ENCODE data around the gene GARIN5B.

GARIN5B gene

GRCh38 chr19:55321466-55322137 is 41.5 kb downstream of the GARIN5B start:
- peaks cover 11% of the 10 kb centered on the region for H3K4me1 Mint-ChIP-seq
- no peak for DNase-seq
- CTCF ChIA-PET, result interaction anchor here (0.7 to 1.7 kb wide), 3 partner anchors 16 to 29 kb away, joined by 3 to 5 read pairs (median 4); no protein-coding TSS in a partner anchor
- no peaks in the 10 kb centered on the region for H3K9me3 Mint-ChIP-seq
- H3K4me3 Mint-ChIP-seq, result no peak overlapping the region
- no peak overlapping the region for H3K27ac Mint-ChIP-seq
- H3K27me3 Mint-ChIP-seq, result peaks cover 52% of the 10 kb centered on the region
- H3K36me3 Mint-ChIP-seq, result no peaks in the 10 kb centered on the region

- no peaks in the 10 kb centered on the region for H3K36me3 Mint-ChIP-seq
- H3K4me3 Mint-ChIP-seq, result no peak overlapping the region
- CTCF ChIA-PET, result interaction anchor here (0.6 to 1.7 kb wide), 5 partner anchors 10 to 29 kb away, joined by 3 to 5 read pairs (median 4); no protein-coding TSS in a partner anchor
- H3K27me3 Mint-ChIP-seq, result peaks cover 46% of the 10 kb centered on the region
- H3K27ac Mint-ChIP-seq, result no peak overlapping the region
- peaks cover 11% of the 10 kb centered on the region for H3K4me1 Mint-ChIP-seq
- no peak for DNase-seq
- H3K9me3 Mint-ChIP-seq, result no peaks in the 10 kb centered on the region
Observed at GRCh38 chr19:55320844-55321419, 42.1 kb downstream of the GARIN5B start.

DNA sequence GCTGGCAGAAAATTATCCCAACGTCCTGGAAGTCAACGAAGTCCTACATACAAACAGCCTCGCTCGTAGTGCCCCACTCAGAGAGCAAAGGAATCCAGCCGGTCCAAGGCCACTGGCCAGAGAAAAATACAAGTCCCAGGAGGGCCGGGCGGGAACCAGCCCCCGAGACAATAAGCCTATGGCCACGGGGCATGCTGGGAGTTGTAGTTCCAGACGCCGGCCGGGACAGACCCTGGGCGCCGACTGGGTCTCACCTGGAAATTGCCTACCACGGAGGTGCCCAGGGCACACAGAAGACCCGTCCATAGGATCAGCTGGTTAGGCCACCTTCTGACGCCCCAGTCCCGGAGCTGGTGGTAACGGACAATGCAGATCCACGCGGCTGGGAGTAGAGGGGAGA is 43.3 kb downstream of the GARIN5B start:
- Mint-ChIP-seq H3K9me3 (no peaks in the 10 kb centered on the region), H3K36me3 (no peaks in the 10 kb centered on the region), H3K27ac (no peak overlapping the region), H3K4me3 (no peak overlapping the region), H3K4me1 (peaks cover 7% of the 10 kb centered on the region), H3K27me3 (peaks cover 42% of the 10 kb centered on the region)
- DNase-seq, result no peak
- CTCF ChIA-PET, result interaction anchor here (1.6 kb wide), 1 partner anchor 18 kb away, joined by 4 read pairs; no protein-coding TSS in a partner anchor

DNA sequence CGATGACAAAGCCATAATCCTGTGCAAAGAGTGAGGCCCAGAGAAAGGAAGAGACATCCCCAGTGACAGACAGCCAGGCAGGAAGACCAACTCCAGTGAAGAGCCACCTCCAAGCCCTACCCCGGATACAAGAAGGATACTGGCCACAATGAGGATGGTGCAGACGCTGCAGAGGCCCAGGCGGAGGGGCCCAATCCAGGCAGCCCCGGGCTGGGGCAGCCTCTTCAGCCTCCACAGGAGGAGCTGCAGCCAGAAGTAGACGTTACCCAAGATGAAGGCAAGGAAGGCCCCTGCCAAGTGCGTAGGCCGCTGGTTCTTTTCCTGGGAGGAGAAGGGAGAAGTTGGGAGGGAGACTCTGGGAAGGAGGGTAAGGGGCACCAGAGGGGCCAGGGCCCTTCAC is 46.4 kb downstream of the GARIN5B start:
- CTCF ChIA-PET, result interaction anchor here (0.9 to 4.3 kb wide), 2 partner anchors 14 to 15 kb away, joined by 3 to 17 read pairs; no protein-coding TSS in a partner anchor
- no peak overlapping the region for H3K4me3 Mint-ChIP-seq
- H3K9me3 Mint-ChIP-seq, result no peaks in the 10 kb centered on the region
- peaks cover under 1% of the 10 kb centered on the region for H3K4me1 Mint-ChIP-seq
- no peak for DNase-seq
- no peaks in the 10 kb centered on the region for H3K36me3 Mint-ChIP-seq
- no peak overlapping the region for H3K27ac Mint-ChIP-seq
- H3K27me3 Mint-ChIP-seq, result peaks cover 21% of the 10 kb centered on the region

DNA sequence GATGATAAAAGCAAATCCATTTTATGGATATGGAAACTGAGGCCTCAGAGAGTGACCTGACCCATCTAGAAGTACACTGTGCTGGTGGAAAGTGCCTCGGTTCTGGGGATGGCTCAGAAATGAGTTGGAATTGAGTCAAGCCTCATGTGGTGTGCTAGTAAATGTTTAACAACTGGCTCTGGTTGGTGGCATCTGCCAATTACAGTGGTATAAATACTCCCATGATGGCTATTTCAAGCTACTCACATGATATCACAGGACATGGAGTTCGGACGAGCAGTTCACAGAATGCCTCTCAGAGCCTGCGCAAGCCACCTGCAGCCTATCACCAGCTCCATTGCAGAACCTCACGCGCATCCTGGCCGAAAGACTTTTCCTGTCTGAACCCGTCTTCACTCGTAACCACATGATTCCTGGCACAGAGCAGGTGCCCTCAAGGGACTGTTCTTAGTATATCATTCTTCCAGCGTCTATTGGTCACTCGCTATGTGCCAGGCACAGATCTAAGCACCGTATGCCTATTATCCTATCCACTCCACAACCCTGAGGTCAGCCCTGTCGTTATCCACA is 47.0 kb downstream of the GARIN5B start:
- Mint-ChIP-seq H3K36me3 (no peaks in the 10 kb centered on the region), H3K27me3 (peaks cover 15% of the 10 kb centered on the region), H3K9me3 (no peaks in the 10 kb centered on the region), H3K27ac (no peak overlapping the region), H3K4me1 (no peaks in the 10 kb centered on the region), H3K4me3 (no peak overlapping the region)
- CTCF ChIA-PET, result interaction anchor here (4.3 kb wide), 1 partner anchor 14 kb away, joined by 17 read pairs; no protein-coding TSS in a partner anchor
- no peak for DNase-seq

- no peak for DNase-seq
- H3K4me3 Mint-ChIP-seq, result no peak overlapping the region
- no peaks in the 10 kb centered on the region for H3K9me3 Mint-ChIP-seq
- CTCF ChIA-PET, result interaction anchor here (4.3 kb wide), 1 partner anchor 13 kb away, joined by 17 read pairs; no protein-coding TSS in a partner anchor
- no peaks in the 10 kb centered on the region for H3K4me1 Mint-ChIP-seq
- H3K27me3 Mint-ChIP-seq, result peaks cover 3% of the 10 kb centered on the region
- no peaks in the 10 kb centered on the region for H3K36me3 Mint-ChIP-seq
- H3K27ac Mint-ChIP-seq, result no peak overlapping the region
Observed at GRCh38 chr19:55314396-55314795, 48.7 kb downstream of the GARIN5B start.

DNA sequence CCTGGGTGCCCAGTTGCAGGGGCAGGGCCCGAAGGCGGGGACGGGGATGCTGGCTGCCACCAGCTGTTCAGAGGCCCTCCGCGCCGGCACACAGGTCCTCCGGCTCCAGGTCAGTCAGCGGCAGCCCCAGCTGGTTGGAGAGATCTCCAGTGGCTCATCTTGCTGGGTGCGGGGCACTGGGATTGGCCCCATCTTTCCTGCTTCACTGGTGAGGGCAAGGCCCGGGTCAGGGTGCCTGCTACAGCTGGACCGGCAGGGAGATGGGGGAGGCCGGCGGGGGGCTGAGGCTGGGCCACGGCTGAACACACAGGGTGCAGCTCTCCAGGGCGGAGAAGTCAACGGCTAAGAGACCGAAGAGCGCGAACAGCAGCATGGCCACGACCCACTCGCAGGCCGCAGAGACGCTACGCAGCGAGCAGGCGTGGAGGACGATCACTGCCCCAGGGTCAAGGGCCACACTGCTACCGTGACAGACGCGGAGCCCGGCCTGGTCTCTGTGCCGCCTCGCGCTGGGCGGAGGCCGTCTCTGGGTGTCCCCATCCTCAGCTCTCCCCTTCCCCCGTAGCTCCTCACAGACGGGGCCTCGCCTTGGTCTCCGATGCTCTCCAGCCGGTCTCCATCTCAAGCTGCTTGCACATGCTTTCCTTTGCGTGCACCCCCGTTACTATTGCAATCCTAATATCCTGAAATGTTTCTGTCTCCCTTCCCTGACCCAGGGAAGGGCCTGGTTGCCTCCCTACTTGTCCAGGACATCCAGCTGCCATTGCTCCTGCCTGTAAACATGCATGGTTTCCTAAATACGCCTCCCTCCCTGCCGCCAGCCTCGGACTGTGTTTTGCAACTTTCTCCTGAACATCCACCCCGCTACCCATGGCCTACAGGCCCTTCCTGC is 50.2 kb downstream of the GARIN5B start:
- H3K27me3 Mint-ChIP-seq, result peaks cover 3% of the 10 kb centered on the region

DNA sequence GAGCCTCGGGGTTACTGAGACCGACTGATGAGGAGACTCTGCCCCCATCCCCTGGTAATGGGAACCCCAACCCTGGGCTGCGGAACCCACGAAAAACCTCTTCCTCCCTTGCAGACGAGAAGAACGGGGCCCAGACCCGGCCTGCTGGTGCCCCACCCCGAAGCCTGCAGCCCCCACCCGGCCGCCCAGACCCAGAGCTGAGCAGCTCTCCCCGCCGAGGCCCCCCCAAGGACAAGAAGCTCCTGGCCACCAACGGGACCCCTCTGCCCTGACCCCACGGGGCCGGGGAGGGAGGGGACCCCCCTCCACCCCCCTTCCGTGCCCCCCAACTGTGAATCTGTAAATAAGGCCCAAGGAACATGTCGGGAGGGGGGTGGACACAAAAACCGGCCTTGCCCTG is 51.3 kb downstream of the GARIN5B start:
- H3K27me3 Mint-ChIP-seq, result peaks cover 3% of the 10 kb centered on the region
- CTCF ChIA-PET, result no interaction called here
- H3K27ac Mint-ChIP-seq, result no peak overlapping the region
- no peak overlapping the region for H3K4me3 Mint-ChIP-seq
- no peaks in the 10 kb centered on the region for H3K9me3 Mint-ChIP-seq
- DNase-seq, result no peak
- no peaks in the 10 kb centered on the region for H3K4me1 Mint-ChIP-seq
- no peaks in the 10 kb centered on the region for H3K36me3 Mint-ChIP-seq

More for the DNA sequence above, 50.2 kb downstream of the GARIN5B start:
- Mint-ChIP-seq H3K9me3 (no peaks in the 10 kb centered on the region), H3K4me3 (no peak overlapping the region), H3K4me1 (no peaks in the 10 kb centered on the region), H3K36me3 (no peaks in the 10 kb centered on the region), H3K27ac (no peak overlapping the region)
- no peak for DNase-seq
- CTCF ChIA-PET, result interaction anchor here (1.2 to 4.3 kb wide), 2 partner anchors 11 to 21 kb away, joined by 4 to 17 read pairs; no protein-coding TSS in a partner anchor

GRCh38 chr19:55311397-55311796 is 51.7 kb downstream of the GARIN5B start:
- H3K36me3 Mint-ChIP-seq, result no peaks in the 10 kb centered on the region

DNA sequence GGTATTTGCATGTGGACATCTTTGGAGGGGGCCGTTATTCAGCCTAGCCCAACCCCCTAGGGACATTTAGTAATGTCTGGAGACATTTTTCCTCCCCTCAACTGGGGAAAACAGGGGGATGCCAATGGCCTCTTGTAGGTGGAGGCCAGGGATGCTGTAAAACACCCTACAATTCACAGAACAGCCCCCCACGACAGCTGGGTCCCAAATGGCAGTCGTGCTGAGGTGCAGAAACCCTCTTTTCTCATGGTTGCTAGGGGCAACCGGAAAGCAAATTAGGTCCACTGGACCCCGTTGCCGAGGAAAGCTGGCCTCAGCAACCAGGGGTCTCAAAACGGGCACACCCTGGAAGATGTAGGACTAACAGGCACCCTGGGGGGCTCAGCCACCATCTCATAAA is 52.6 kb downstream of the GARIN5B start:
- H3K36me3 Mint-ChIP-seq, result no peaks in the 10 kb centered on the region

More at GRCh38 chr19:55311397-55311796, 51.7 kb downstream of the GARIN5B start:
- no peaks in the 10 kb centered on the region for H3K9me3 Mint-ChIP-seq
- H3K4me1 Mint-ChIP-seq, result no peaks in the 10 kb centered on the region
- CTCF ChIA-PET, result no interaction called here
- no peak overlapping the region for H3K27ac Mint-ChIP-seq
- no peaks in the 10 kb centered on the region for H3K27me3 Mint-ChIP-seq
- DNase-seq, result no peak
- no peak overlapping the region for H3K4me3 Mint-ChIP-seq

GRCh38 chr19:55309448-55309847 is 53.6 kb downstream of the GARIN5B start:
- no peak overlapping the region for H3K4me3 Mint-ChIP-seq
- no peak overlapping the region for H3K27ac Mint-ChIP-seq
- DNase-seq, result no peak
- peaks cover 8% of the 10 kb centered on the region for H3K4me1 Mint-ChIP-seq
- no peaks in the 10 kb centered on the region for H3K9me3 Mint-ChIP-seq
- no peaks in the 10 kb centered on the region for H3K27me3 Mint-ChIP-seq
- CTCF ChIA-PET, result no interaction called here
- peaks cover 2% of the 10 kb centered on the region for H3K36me3 Mint-ChIP-seq

More for the DNA sequence above, 52.6 kb downstream of the GARIN5B start:
- Mint-ChIP-seq H3K9me3 (no peaks in the 10 kb centered on the region), H3K27ac (no peak overlapping the region), H3K4me3 (no peak overlapping the region), H3K4me1 (peaks cover 6% of the 10 kb centered on the region), H3K27me3 (no peaks in the 10 kb centered on the region)
- no peak for DNase-seq
- CTCF ChIA-PET, result interaction anchor here (0.7 kb wide), 1 partner anchor 10 kb away, joined by 3 read pairs; no protein-coding TSS in a partner anchor

DNA sequence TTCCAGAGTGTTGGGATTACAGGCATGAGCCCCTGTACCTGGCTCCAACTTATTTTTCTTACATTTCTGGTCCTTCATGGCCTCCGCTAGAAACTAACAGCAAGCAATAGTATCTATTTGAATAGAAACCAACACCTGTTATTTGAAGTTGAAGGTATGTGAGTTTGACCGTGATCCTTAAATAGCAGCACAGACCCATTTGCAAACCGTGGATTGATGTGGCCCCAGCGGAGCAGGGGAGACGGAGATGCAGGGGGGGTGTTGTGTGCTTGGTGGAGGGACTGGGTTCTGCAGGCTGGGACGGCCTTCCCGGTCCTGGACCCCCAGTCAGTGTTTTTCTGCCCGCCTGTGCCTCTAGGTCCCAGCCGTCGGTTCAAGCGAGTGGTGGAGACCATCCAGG is 54.8 kb downstream of the GARIN5B start:
- CTCF ChIA-PET, result no interaction called here
- Mint-ChIP-seq H3K4me1 (peaks cover 8% of the 10 kb centered on the region), H3K27ac (no peak overlapping the region), H3K9me3 (no peaks in the 10 kb centered on the region), H3K4me3 (no peak overlapping the region), H3K36me3 (peaks cover 2% of the 10 kb centered on the region), H3K27me3 (no peaks in the 10 kb centered on the region)
- no peak for DNase-seq

DNA sequence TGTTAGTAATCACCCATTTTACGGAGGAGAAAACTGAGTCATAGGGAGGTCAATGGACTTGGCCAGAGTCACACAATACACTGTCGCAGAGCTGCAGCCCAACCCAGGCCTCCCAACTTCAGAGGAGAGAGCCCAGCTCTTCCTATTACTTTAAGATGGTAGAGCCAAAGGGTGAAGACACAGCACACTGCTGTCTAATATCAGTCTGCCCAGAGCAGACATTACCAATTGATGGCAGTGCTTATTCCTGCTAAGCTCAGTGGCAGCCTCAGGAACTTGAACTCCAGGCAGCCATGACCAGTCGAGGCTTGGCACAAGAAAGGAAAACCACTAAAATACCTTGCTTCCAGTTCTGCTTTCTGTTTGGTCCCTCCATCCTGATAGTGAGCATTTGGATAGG is 56.3 kb downstream of the GARIN5B start:
- no peak for DNase-seq
- H3K36me3 Mint-ChIP-seq, result peaks cover 2% of the 10 kb centered on the region
- H3K27ac Mint-ChIP-seq, result no peak overlapping the region
- CTCF ChIA-PET, result no interaction called here
- peaks cover 2% of the 10 kb centered on the region for H3K27me3 Mint-ChIP-seq
- no peak overlapping the region for H3K4me3 Mint-ChIP-seq
- no peaks in the 10 kb centered on the region for H3K9me3 Mint-ChIP-seq
- peaks cover 13% of the 10 kb centered on the region for H3K4me1 Mint-ChIP-seq

All from activated naive CD4-positive, alpha-beta T cell treated with anti-CD3 and anti-CD28 coated beads, Interleukin-2, amount 10 ng/mL, durations not matched to agents 7 days and 5 days (primary cell).